K562 (cell line): Measurements from ENCODE around the gene CDT1. TPM values are rescaled to one million over a fixed set of nuclear protein-coding genes. Genes with fewer than 3 reads are reported as not detected.

Source experiments
- ATF3 ChIP-seq, 2 experiments: fragments of 450-650 bp in 1 of 2; sonication (generic) in 1 of 2; formaldehyde crosslinking in 1 of 2; IDR thresholded peaks in 1 of 2; conservative IDR thresholded peaks in 1 of 2; 2 replicates each; pipeline versions ENCODE4 v1.6.1 to v1.8.1; 2016 to 2023; ENCODE audit warnings: mild to moderate bottlenecking in 2 of 2, moderate library complexity in 2 of 2, inconsistent platforms in 1 of 2, missing genetic modification reagents in 1 of 2
- CUX1 ChIP-seq: fragments of 200-800 bp; sonication (Bioruptor generic); IDR thresholded peaks from 2 replicates; pipeline ENCODE4 v1.6.1; 2016; ENCODE audit warnings: missing genetic modification characterization, missing compliant biosample characterization
- DACH1 ChIP-seq: fragments of 450-650 bp; IDR thresholded peaks from 2 replicates; pipeline ENCODE4 v1.6.1; 2018; ENCODE audit not compliant: partially characterized antibody
- E2F1 ChIP-seq: sonication (generic); formaldehyde crosslinking; IDR thresholded peaks from 2 replicates; pipeline ENCODE4 v1.8.1; 2023; ENCODE audit warnings: mild to moderate bottlenecking, missing genetic modification reagents, moderate library complexity
- HDAC2 ChIP-seq: fragments of 450-650 bp; IDR thresholded peaks from 2 replicates; pipeline ENCODE4 v1.6.1; 2016; ENCODE audit warnings: mild to moderate bottlenecking
- PRDM10 ChIP-seq: fragments of 450-650 bp; IDR thresholded peaks from 2 replicates; pipeline ENCODE4 v1.6.1; 2018; ENCODE audit not compliant: partially characterized antibody
- RAD51 ChIP-seq: fragments of 450-650 bp; IDR thresholded peaks from 2 replicates; pipeline ENCODE4 v1.7.1; 2016; ENCODE audit warnings: low read depth, mild to moderate bottlenecking, borderline replicate concordance
- TSHZ1 ChIP-seq: fragments of 250-450 bp; sonication (Bioruptor Pico); IDR thresholded peaks from 2 replicates; pipeline ENCODE4 v1.4.0; 2020; ENCODE audit warnings: mild to moderate bottlenecking, moderate library complexity
- ZBTB17 ChIP-seq: fragments of 450-650 bp; formaldehyde crosslinking; IDR thresholded peaks from 2 replicates; pipeline ENCODE4 v1.4.0; 2020; ENCODE audit warnings: mild to moderate bottlenecking
- ZEB2 ChIP-seq: fragments of 450-650 bp; IDR thresholded peaks from 2 replicates; pipeline ENCODE4 v1.6.1; 2016
- polyA plus RNA-seq, 8 experiments: library from polyadenylated mRNA; depleted of rRNA in 4 of 8; stranded (reverse) in 5 of 8; unstranded in 3 of 8; fragments of >200 nt; fragmentation: Nextera tagmentation in 2 of 8; fragmentation: Illumina TruSeq in 1 of 8; extraction: Ambion mirVana in 2 of 8; extraction: Trizol in 1 of 8; gene quantifications; 2 replicates each; pipeline versions ENCODE4 v1.2.1 to v1.2.3, GENCODE V29; 2011 to 2014; ENCODE audit warnings: inconsistent platforms in 1 of 8, missing spikeins in 1 of 8
- total RNA-seq, 7 experiments: library from RNA; depleted of rRNA in 6 of 7; stranded (reverse); fragments of >200 nt in 6 of 7; fragmentation: Illumina TruSeq in 2 of 7; extraction: Trizol in 2 of 7; gene quantifications; 2 replicates each; pipeline versions ENCODE4 v1.2.1 to v1.2.3, GENCODE V29; 2011 to 2021; ENCODE audit warnings: low replicate concordance in 1 of 7

CDT1 gene
- total and polyA plus RNA-seq, 9 of the 15 experiments (the other 6 are each of a cell fraction or from before 2014, with no cell fraction given) = 0.92 to 178 (median 14.2) TPM

- TF ChIP-seq CUX1 (no peak), RAD51 (0 out of 2 replicates have a peak, but pooled peaks have one; percentile 1), ATF3 (IDR thresholded peaks at IDR 0.05) (0 out of 2 replicates have a peak, but pooled peaks have one; percentile 7), ATF3 (CRISPR knock-in tag; conservative IDR thresholded peaks at IDR 0.05) (no peak; the same call in 1 of the 2 replicates), HDAC2 (0 out of 2 replicates have a peak, but pooled peaks have one; percentile 12), ZBTB17 (CRISPR knock-in tag) (no peak), E2F1 (CRISPR knock-in tag) (no peak; the same call in 1 of the 2 replicates), DACH1 (peak; percentile 2), ZEB2 (peak; percentile 5; the same call in 1 of the 2 replicates), TSHZ1 (no peak), PRDM10 (peak; percentile 16)
Observed at GRCh38 chr16:88800277-88800592, 3.4 kb upstream of the CDT1 start (continued).
